Inflammatory macrophage treated with lipopolysaccharide for 4 hours (primary cell): Measurements from ENCODE around the gene MED15.
"Not testable (repeated sequence)": the region's sequence is repeated elsewhere in the genome, so short reads cannot be mapped to it uniquely, and the experiment has no call there.

Source experiments
- DNase-seq: peaks from one replicate; pipeline ENCODE4 v3.0.0-alpha.2; 2020

MED15 gene

DNA sequence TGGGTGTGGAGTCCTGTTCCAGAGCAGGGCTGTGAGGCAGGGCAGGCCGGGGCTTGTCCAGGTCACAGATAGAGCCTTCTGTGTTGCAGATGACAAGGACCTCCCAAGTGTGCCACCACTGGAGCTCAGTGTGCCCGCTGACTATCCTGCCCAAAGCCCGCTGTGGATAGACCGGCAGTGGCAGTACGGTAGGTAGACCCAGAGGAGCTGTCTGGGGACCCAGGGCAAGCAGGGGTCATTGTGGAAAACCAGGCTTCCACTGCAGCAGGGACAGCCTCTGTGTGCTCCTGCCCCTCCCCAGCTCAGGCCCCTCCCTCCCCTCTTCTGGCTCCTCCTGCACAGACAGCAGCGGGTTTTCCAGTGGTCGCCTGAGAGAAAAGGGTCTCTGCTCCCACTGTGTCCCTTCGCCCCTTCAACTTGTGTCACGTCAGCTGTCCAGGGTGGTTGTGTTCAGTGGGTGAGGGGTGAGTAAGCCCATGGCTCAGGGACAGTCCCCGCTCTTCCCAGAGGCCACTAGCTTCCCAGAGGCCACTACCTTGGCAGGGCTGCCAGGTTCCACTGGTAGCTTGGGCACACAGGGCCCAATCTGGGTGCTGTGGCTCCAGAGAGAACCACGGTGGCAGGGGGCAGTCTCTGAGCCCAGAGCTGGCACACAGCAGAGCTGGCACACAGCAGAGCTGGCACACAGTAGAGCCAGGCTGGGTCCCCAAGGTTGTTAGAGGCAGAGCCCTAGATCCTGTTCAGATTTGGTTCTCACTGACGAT lies 78.4 kb downstream of the MED15 start:
- DNase-seq, result no peak

GRCh38 chr22:20586403-20586745 lies 79.0 kb downstream of the MED15 start:
- no peak for DNase-seq

DNA sequence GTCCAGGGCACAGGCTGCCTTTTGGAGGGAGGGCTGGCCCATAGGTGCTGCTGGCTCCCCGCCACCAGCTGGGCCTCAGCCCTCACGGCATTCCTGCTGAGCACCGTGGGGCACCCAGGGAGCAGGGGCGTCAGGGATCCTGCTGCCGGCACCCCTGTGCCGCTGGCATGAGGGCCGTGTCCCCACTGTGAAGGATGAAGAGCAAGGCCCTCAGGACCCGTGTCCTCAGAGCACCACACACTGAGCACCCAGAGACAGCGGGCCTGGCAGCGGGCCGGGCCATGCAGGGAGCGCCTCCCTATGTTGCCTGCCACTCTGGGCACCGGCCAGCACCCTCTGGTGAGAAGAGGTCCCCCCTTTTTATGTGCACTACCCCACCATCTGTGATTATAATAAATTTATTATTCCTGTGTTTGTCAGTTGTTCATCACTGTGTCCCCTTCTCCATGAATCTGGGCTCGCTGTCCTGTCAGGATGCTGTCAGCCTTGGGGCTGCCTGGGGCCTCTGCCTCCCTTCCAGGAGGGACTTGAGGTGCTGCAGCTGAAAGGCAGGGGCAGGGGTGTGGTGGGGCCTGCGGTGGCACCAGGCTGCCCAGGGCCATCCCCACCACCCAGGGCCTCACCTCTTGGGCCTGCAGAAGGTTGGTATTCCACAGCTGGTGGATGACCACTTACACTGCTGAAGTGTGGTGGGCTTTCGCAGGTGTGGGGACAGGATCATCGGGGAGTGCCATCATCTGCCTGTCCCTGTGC lies 80.0 kb downstream of the MED15 start:
- no peak for DNase-seq

- no peak for DNase-seq
These were observed 80.9 kb downstream of the MED15 start for GRCh38 chr22:20588092-20588842.

- no peak for DNase-seq
These were observed 81.6 kb downstream of the MED15 start for GRCh38 chr22:20588843-20589581.

DNA sequence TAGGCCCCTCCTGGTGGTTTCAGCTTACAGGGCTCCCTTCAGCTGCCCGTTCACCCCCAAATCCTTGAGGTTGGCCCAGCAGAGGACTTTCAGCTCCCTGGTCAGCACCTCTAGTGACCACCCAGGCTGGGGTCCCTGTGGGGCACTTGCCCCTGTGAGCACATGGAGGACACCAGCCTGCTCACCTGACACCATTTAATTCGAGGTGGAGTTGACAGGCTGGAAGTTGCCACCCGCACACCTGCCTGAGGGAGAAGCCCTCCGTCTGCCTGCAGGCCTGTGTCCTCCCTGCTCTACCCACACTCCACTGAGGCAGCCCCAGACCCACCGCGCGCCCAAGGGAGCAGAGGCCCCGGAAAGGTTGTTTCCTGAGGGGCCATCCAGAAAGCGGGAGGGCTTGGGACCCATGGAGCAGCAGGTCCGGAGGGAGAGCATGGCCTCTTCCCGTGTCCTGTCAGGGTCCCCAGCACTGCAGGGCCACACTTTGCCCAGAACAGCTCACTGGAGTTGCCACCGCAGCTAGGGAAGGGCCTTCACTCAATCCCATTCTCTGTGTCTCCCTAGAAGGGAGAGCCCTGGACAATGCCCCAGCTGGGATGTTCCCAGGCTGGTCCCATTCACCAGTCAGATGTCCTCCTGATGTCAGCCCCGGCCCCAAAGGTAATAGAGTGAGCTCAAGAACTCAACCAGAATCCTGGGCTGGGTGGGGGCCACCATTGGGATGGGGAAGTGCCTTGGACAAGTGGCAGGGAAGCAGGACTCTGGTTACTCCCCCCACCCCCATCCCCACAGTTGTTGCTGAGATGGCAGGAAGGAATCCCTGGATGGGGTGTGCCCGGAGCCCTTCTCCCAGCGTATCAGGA lies 82.4 kb downstream of the MED15 start:
- no peak for DNase-seq

- DNase-seq, result no peak
These were observed 83.3 kb downstream of the MED15 start for GRCh38 chr22:20590477-20591294.

- no peak for DNase-seq
These were observed 83.9 kb downstream of the MED15 start for GRCh38 chr22:20591295-20591645.

DNA sequence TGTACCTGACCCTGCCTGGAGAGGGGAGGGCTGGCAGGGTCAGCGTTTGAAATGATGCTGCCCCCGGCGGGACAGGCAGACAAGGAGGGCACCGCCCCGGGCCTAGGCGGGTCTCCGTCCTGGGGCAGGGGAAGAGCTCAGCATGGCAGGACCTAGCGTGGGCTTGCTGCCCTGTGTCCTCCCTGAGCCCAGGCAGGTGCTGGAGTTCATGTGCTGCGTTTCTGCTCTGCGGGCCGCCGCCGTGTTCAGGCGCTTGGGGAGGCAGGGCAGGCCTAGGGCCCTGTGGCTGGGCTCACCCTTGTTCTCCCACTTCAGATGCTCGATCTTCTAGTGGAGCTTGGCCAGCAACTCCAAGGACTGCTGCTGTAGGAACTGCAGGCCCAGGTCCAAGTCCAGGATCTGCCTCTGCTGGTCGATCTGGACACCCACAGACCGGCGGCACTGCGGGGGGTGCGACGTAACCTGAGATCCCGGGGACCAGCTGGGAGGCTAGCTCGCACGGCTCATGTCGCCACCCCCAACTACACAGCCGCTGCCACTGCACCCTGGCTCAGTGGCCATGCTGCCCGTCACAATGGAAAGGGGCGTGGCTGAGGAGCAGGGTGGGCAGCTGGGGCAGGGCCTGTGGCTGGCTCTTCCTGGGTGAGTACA lies 84.4 kb downstream of the MED15 start:
- DNase-seq, result no peak

DNA sequence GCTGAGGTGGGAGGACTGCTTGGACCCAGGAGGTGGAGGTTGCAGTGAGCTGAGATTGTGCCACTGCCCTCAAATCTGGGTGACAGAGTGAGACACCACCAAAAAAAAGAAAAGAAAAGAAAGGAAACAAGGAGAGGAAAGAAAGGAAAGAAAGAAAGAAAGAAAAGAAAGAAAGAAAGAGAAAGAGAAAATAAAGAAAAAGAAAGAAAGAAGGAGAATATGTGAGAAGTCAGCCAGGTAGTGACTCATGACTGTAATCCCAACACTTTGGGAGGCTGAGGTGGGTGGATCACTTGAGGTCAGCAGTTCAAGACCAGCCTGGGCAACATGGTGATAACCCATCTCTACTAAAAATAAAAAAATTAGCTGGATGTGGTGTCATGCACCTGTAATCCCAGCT lies 86.6 kb downstream of the MED15 start:
- DNase-seq, result not testable (repeated sequence)

- DNase-seq, result not testable (repeated sequence)
These were observed 87.1 kb downstream of the MED15 start for GRCh38 chr22:20594486-20594885.

GRCh38 chr22:20595461-20595860 lies 88.1 kb downstream of the MED15 start:
- DNase-seq, result no peak

DNA sequence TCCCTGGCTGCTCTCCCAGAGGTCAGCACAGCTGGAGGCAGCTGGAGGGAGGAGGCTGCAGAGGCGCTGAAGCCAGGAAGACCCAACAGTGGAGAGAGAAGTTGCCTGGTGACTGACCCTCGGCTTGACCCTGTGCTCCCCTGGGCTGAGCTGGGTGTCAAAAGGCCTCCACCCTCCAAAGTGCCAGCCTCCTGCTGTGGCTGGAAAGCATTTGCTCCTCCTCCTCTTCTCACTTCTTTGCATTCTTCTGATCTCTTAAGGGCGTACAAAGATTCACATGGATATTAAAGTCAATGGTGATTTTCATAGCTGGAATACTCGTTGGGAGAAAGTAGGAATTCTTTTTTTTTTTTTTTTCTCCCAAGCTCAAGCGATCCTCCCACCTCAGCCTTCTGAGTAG lies 91.7 kb downstream of the MED15 start:
- no peak for DNase-seq

- no peak for DNase-seq
These were observed 92.8 kb downstream of the MED15 start for GRCh38 chr22:20600137-20600673.

DNA sequence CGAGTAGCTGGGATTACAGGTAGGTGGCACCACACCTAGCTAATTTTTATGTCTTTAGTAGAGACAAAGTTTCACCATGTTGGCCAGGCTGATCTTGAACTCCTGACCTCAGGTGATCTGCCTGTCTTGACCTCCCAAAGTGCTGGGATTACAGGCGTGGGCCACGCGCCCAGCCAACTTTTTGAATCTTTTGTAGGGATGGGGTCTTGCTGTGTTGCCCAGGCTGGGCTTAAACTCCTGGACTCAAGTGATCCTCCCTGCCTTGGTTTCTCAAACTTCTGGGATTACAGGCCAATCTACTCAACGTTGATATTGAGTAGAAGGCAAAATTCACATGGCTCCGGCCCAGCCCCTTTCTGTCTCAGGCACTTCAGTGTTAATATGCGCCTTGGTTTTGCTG lies 93.9 kb downstream of the MED15 start:
- DNase-seq, result no peak

DNA sequence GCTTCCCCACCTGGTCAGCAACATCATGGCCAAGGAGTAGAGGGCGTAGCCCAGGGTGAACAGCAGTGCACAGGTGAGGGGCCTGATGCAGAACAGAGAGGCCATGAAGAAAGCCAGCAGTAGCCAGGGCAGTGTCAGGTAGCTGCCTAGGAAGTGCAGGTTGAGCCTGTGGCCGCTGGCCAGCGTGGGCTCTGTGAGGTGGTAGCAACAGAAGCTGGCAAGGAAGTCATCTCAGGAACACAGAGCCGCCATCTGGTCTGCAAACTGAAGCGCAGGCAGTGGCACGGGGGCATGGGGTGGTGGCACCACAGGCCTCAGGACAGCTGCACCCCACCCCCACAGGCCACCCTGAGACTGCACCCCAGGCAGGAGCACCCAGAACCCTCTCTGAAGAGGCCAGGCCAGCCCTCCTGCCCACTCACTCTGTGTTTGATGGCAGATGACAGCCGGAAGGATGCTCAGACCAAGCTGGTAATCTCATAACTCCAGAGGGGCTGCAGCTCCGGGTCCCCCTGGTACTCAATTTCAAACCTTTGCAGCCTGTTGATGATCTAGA lies 95.3 kb downstream of the MED15 start:
- DNase-seq, result no peak

GRCh38 chr22:20604092-20604747 lies 96.8 kb downstream of the MED15 start:
- DNase-seq, result no peak

GRCh38 chr22:20604776-20605221 lies 97.4 kb downstream of the MED15 start:
- DNase-seq, result no peak

GRCh38 chr22:20605328-20605727 lies 97.9 kb downstream of the MED15 start:
- DNase-seq, result no peak
